HepG2 (cell line): Measurements from ENCODE around the gene ATG13. TPM values are rescaled to one million over a fixed set of nuclear protein-coding genes. Genes with fewer than 3 reads are reported as not detected.

Source experiments
- ATAC-seq: fragments of 200-7000 bp; cut with Tn5 transposase; 3 replicates; pipeline ENCODE4 v1.9.1; 2020; ENCODE audit warnings: mild to moderate bottlenecking, moderate library complexity
- BruUV-seq: library from RNA; stranded (reverse); fragments of 400-500 nt; replicated peaks from 2 replicates; lab custom pipeline; 2021; lab: Mats Ljungman, UMichigan
- CTCF ChIA-PET: fragments of 300-600 bp; formaldehyde crosslinking; extraction: SDS; loops from one replicate; lab custom pipeline; 2021; ENCODE audit warnings: low total read pairs, inconsistent platforms, low intra/inter-chr PET ratio; lab: Yijun Ruan, JAX
- POLR2A ChIA-PET: fragments of 350-600 bp; sonication (Branson Sonifier 250); formaldehyde crosslinking; loops from one replicate; lab custom pipeline; 2020; ENCODE audit warnings: antibody characterized with exemption, inconsistent platforms; lab: Yijun Ruan, JAX
- DNase-seq: peaks from one replicate; pipeline ENCODE4 v3.0.0-alpha.2; 2015; ENCODE audit warnings: low spot score
- FAIRE-seq: peaks from 3 replicates; lab custom pipeline; 2011; peaks lifted over from hg19 to GRCh38; lab: Jason Lieb, UNC
- H2AFZ ChIP-seq: one replicate; pipeline ENCODE4 v1.6.1; 2011; ENCODE audit warnings: low read length, inconsistent platforms
- H3K27ac ChIP-seq: fragments of 300-600 bp; 3 replicates; pipeline ENCODE4 v1.8.0; 2011; ENCODE audit warnings: mixed run types, mild to moderate bottlenecking, mixed read lengths, low read length, inconsistent platforms; ENCODE audit not compliant: insufficient read depth; ENCODE audit errors: extremely low read length
- H3K27me3 ChIP-seq, 2 experiments: fragments of 200-600 bp in 1 of 2; 2 replicates in 1 of 2; 3 replicates in 1 of 2; pipeline versions ENCODE4 v1.6.0 to v1.8.0; 2011; ENCODE audit warnings: low read length in 2 of 2, mild to moderate bottlenecking in 2 of 2, moderate library complexity in 2 of 2, inconsistent platforms in 1 of 2; ENCODE audit not compliant: insufficient read depth in 2 of 2, control insufficient read depth in 1 of 2
- H3K36me3 ChIP-seq, 2 experiments: fragments of 200-600 bp in 1 of 2; replicated peaks in 1 of 2; 2 replicates in 1 of 2; 3 replicates in 1 of 2; pipeline versions ENCODE4 v1.5.1 to v1.8.0; 2011; ENCODE audit warnings: low read length in 2 of 2, inconsistent platforms in 1 of 2; ENCODE audit not compliant: insufficient read depth in 2 of 2, control insufficient read depth in 1 of 2
- H3K4me1 ChIP-seq: 2 replicates; pipeline ENCODE4 v1.5.1; 2012; ENCODE audit warnings: low read length, inconsistent platforms; ENCODE audit not compliant: insufficient read depth
- H3K4me2 ChIP-seq: 2 replicates; pipeline ENCODE4 v1.6.0; 2011; ENCODE audit warnings: low read depth, low read length, inconsistent platforms
- H3K4me3 ChIP-seq, 3 experiments: fragments of 200-600 bp in 1 of 3; sonication (generic), shearing (Covaris generic) in 1 of 3; replicated peaks in 1 of 3; 2 replicates each; pipeline ENCODE4 v1.5.1; 2011 to 2016; ENCODE audit warnings: low read length in 3 of 3, inconsistent platforms in 2 of 3, low read depth in 2 of 3, mild to moderate bottlenecking in 2 of 3, control low read depth in 1 of 3, mixed read lengths in 1 of 3; ENCODE audit not compliant: insufficient read depth in 1 of 3
- H3K79me2 ChIP-seq: one replicate; pipeline ENCODE4 v1.6.1; 2011; ENCODE audit warnings: low read length, inconsistent platforms; ENCODE audit not compliant: insufficient read depth
- H3K9ac ChIP-seq: 2 replicates; pipeline ENCODE4 v1.6.0; 2011; ENCODE audit warnings: mild to moderate bottlenecking, low read depth, low read length, inconsistent platforms; ENCODE audit not compliant: insufficient read depth
- H3K9me3 ChIP-seq: 2 replicates; pipeline ENCODE4 v1.5.1; 2012; ENCODE audit warnings: mild to moderate bottlenecking, low read length
- H4K20me1 ChIP-seq: 2 replicates; pipeline ENCODE4 v1.6.0; 2011; ENCODE audit warnings: inconsistent platforms, mild to moderate bottlenecking, low read length, moderate library complexity; ENCODE audit not compliant: insufficient read depth
- CREB1 ChIP-seq, 2 experiments: fragments of 450-650 bp in 1 of 2; IDR thresholded peaks; 2 replicates each; pipeline ENCODE4 v1.6.1; 2016 to 2017; ENCODE audit warnings: control low read depth in 1 of 2, mild to moderate bottlenecking in 1 of 2, missing compliant biosample characterization in 1 of 2, missing genetic modification characterization in 1 of 2
- KAT8 ChIP-seq: IDR thresholded peaks from 2 replicates; pipeline ENCODE4 v1.6.1; 2016; ENCODE audit warnings: missing genetic modification reagents, missing compliant biosample characterization
- MTF1 ChIP-seq: sonication (generic); formaldehyde crosslinking; IDR thresholded peaks from 2 replicates; pipeline ENCODE4 v1.5.0; 2020; ENCODE audit warnings: missing genetic modification reagents
- MYC ChIP-seq: sonication (generic); formaldehyde crosslinking; IDR thresholded peaks from 2 replicates; pipeline ENCODE4 v1.9.0; 2021; ENCODE audit warnings: missing genetic modification reagents, borderline replicate concordance
- NR2F2 ChIP-seq: IDR thresholded peaks from 2 replicates; pipeline ENCODE4 v1.6.1; 2012; ENCODE audit warnings: low read depth, inconsistent platforms, borderline replicate concordance
- POGZ ChIP-seq: sonication (generic); formaldehyde crosslinking; IDR thresholded peaks from 2 replicates; pipeline ENCODE4 v1.4.0; 2020; ENCODE audit warnings: mild to moderate bottlenecking, missing genetic modification reagents
- ZKSCAN8 ChIP-seq: IDR thresholded peaks from 2 replicates; pipeline ENCODE4 v1.6.1; 2016; ENCODE audit warnings: borderline replicate concordance, missing genetic modification reagents, missing compliant biosample characterization
- WGBS: methylation state at CpG from one replicate; pipeline ENCODE4 v1.1.6; 2017; ENCODE audit warnings: low lambda C conversion rate; 5-methylcytosine and 5-hydroxymethylcytosine counted together
- in situ Hi-C: cut with HindIII; loops from 2 replicates; pipeline ENCODE4 v1.10.0; 2017; ENCODE audit warnings: low pct_unique_long_range_greater_than_20kb; ENCODE audit not compliant: extremely low pct_ligation_motif_present
- intact Hi-C: fragments of 100-400 bp; cut with micrococcal nuclease; formaldehyde crosslinking; loops from one replicate; pipeline ENCODE4 v1.10.0; 2022; ENCODE audit not compliant: unreplicated experiment
- polyA plus RNA-seq, 8 experiments: library from polyadenylated mRNA; depleted of rRNA in 3 of 8; stranded (reverse) in 7 of 8; unstranded in 1 of 8; fragments of >200 nt; fragmentation: Illumina TruSeq in 4 of 8; extraction: Trizol in 4 of 8; gene quantifications; 2 replicates each; pipeline versions ENCODE4 v1.2.1 to v1.2.3, GENCODE V29; 2011 to 2016; ENCODE audit warnings: low read depth in 4 of 8, missing spikeins in 1 of 8, mixed read lengths in 1 of 8; ENCODE audit not compliant: insufficient read depth in 1 of 8
- total RNA-seq, 5 experiments: library from RNA; depleted of rRNA; stranded (reverse); fragments of >200 nt; fragmentation: Illumina TruSeq; extraction: Trizol; gene quantifications; 2 replicates each; pipeline ENCODE4 v1.2.3, GENCODE V29; 2016; ENCODE audit warnings: low read depth in 1 of 5
- TF ChIP-seq, protein P1 (sequence below): IDR thresholded peaks from 2 replicates; pipeline ENCODE4 v1.6.1; 2016; ENCODE audit warnings: mild to moderate bottlenecking, missing biosample characterization, missing genetic modification reagents
- TF ChIP-seq, protein P2 (sequence below): sonication (generic); formaldehyde crosslinking; IDR thresholded peaks from 2 replicates; pipeline ENCODE4 v1.4.0; 2020; ENCODE audit warnings: missing genetic modification reagents
- TF ChIP-seq, protein P3 (sequence below): sonication (generic); formaldehyde crosslinking; IDR thresholded peaks from 2 replicates; pipeline ENCODE4 v1.4.0; 2020; ENCODE audit warnings: low read depth, mild to moderate bottlenecking, missing genetic modification reagents

Gene ATG13
- total and polyA plus RNA-seq, 2 of the 13 experiments (the other 11 are each of a cell fraction or from before 2014, with no cell fraction given), result 55.0 to 77.3 TPM

- in situ Hi-C loops (no loop called here), intact Hi-C loops (no loop called here)
- WGBS, result 96% methylated on average over 9 of the region's 9 CpGs
- Histone ChIP-seq H3K36me3 (peaks cover 27 to 50% of the 10 kb centered on the region in 2 experiments), H3K9ac (no peak overlapping the region), H3K27ac (no peak overlapping the region), H3K79me2 (no peaks in the 10 kb centered on the region)
- ATAC-seq (no peak), FAIRE-seq (no peak)
- POLR2A ChIA-PET, result interaction anchor here (1.0 to 1.1 kb wide), 2 partner anchors 41 to 64 kb away, joined by 4 read pairs; partner anchors contain the start of gene F2
- TF ChIP-seq, protein P1, sequence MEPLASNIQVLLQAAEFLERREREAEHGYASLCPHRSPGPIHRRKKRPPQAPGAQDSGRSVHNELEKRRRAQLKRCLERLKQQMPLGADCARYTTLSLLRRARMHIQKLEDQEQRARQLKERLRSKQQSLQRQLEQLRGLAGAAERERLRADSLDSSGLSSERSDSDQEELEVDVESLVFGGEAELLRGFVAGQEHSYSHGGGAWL (CRISPR knock-in tag), result no peak
- TF ChIP-seq POGZ (CRISPR knock-in tag), result no peak
- TF ChIP-seq, protein P2, sequence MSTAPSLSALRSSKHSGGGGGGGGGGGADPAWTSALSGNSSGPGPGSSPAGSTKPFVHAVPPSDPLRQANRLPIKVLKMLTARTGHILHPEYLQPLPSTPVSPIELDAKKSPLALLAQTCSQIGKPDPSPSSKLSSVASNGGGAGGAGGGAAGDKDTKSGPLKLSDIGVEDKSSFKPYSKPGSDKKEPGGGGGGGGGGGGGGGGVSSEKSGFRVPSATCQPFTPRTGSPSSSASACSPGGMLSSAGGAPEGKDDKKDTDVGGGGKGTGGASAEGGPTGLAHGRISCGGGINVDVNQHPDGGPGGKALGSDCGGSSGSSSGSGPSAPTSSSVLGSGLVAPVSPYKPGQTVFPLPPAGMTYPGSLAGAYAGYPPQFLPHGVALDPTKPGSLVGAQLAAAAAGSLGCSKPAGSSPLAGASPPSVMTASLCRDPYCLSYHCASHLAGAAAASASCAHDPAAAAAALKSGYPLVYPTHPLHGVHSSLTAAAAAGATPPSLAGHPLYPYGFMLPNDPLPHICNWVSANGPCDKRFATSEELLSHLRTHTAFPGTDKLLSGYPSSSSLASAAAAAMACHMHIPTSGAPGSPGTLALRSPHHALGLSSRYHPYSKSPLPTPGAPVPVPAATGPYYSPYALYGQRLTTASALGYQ (CRISPR knock-in tag), result no peak
- no peak for TF ChIP-seq CREB1 (IDR thresholded peaks at IDR 0.05)
- TF ChIP-seq CREB1 (CRISPR knock-in tag; IDR thresholded peaks at IDR 0.05), result no peak
- no peak for TF ChIP-seq MYC (CRISPR knock-in tag)
- no peak for TF ChIP-seq MTF1 (CRISPR knock-in tag)
- TF ChIP-seq, protein P3, sequence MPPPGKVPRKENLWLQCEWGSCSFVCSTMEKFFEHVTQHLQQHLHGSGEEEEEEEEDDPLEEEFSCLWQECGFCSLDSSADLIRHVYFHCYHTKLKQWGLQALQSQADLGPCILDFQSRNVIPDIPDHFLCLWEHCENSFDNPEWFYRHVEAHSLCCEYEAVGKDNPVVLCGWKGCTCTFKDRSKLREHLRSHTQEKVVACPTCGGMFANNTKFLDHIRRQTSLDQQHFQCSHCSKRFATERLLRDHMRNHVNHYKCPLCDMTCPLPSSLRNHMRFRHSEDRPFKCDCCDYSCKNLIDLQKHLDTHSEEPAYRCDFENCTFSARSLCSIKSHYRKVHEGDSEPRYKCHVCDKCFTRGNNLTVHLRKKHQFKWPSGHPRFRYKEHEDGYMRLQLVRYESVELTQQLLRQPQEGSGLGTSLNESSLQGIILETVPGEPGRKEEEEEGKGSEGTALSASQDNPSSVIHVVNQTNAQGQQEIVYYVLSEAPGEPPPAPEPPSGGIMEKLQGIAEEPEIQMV (CRISPR knock-in tag), result no peak
- TF ChIP-seq KAT8 (CRISPR knock-in tag), result no peak
- no peak for TF ChIP-seq NR2F2
- TF ChIP-seq ZKSCAN8 (CRISPR knock-in tag), result no peak
- TF ChIP-seq, all 625 proteins: peak for 0
- Histone ChIP-seq H2AFZ (no peak overlapping the region), H3K27me3 (no peaks in the 10 kb centered on the region), H3K9me3 (no peaks in the 10 kb centered on the region), H3K4me3 (no peak overlapping the region), H4K20me1 (no peaks in the 10 kb centered on the region), H3K4me1 (peaks cover 27% of the 10 kb centered on the region), H3K4me2 (no peak overlapping the region)
- no peak for DNase-seq
- BruUV-seq, result no TSS peak
- CTCF ChIA-PET, result no interaction called here
Observed at GRCh38 chr11:46678741-46679130, 61.4 kb downstream of the ATG13 start.
